GM19238 (cell line): Measurements from ENCODE around the gene XRRA1.
"Not testable (repeated sequence)": the region's sequence is repeated elsewhere in the genome, so short reads cannot be mapped to it uniquely, and the experiment has no call there.

Source experiments
- DNase-seq: peaks from one replicate; pipeline ENCODE4 v3.0.0; 2011; ENCODE audit warnings: low spot score; ENCODE audit not compliant: insufficient read length

Gene XRRA1, protein sequence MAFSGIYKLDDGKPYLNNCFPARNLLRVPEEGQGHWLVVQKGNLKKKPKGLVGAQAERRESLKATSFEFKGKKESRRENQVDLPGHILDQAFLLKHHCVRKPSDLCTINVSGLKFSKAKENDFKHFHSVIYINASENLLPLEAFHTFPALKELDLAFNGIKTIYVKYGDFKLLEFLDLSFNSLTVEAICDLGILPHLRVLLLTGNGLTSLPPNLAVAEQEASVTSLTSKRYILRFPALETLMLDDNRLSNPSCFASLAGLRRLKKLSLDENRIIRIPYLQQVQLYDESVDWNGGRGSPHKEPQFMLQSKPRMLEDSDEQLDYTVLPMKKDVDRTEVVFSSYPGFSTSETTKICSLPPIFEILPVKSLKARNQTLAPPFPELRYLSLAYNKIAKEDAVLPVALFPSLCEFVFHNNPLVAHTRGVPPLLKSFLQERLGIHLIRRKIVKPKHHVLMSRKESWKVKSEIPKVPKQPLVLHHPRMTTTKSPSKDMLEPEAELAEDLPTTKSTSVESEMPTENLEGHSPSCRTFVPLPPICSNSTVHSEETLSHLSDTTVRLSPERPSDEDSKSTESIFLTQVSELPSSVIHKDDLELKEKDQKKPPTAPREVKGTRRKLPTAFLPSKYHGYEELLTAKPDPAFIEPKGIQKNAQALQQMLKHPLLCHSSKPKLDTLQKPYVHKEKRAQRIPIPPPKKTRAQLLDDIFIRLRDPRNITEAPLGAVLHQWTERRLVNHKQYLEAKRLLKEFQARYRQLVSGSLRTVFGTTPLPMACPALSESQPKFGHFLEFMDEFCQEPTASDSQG

DNA sequence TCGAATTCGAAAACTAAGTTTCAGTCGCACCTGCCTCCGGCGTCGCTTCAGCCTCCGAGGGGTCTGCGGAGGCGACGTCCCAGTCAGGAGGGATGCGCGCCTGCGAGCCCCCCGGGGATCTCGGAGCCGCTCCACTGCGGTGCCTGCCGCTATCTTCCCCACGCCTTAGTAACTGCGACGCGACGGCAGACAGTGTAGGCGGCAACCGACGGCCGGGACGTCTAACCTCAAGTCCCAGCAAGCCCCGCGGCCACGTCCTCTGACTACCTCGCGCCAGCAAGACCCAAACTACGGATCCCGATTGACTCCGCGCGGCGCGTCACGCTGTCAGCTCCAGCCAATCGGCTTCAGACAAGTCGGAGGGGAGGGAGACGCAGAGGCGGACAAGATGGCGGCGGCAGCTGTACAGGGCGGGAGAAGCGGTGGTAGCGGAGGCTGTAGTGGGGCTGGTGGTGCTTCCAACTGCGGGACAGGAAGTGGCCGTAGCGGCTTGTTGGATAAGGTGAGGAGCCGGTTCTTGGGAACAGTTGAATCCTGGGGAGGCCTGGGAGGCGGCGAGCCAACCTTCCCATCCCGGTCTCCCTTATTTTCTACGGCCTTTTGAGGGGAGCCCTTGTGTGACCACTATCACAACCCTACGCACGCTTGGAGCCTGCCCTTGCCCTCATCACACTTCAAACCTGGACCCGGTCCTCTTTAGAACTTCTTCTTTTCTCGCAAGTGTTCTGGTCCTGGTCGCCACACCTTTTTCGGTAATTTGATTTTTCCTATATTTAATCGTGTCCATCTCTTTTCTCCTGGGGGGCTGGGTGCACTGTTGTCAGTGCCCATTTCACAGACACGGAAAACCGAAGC, at the start of gene XRRA1, which contains the start of gene SPCS2:
TSS of gene XRRA1 (minus strand) at position 194 of the 855 bp plus-strand sequence. CDS start 8,213 bp downstream, outside the sequence.
TSS of gene SPCS2 (plus strand) at position 369 of the 855 bp plus-strand sequence. CDS start at position 389, 20 bp downstream.
- DNase-seq = peak; percentile 90

DNA sequence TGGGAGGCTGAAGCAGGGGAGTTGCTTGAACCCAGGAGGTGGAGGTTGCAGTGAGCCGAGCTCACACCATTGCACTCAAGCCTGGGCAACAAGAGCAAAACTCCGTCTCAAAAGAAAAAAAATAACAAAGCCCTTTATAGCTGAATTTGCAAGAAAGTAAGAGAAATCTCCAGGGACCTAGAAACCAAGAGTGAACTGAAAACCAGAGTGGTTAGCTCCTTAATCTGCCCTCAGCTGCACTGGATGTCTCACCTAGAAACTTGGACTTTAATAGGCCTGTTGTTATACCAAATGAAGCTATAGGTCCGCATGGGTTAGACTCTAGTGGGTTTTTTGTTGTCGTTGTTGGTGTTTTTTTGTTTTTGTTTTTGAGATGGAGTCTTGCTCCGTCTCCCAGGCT, 44.0 kb upstream of the XRRA1 start:
- DNase-seq = peak; percentile 14

DNA sequence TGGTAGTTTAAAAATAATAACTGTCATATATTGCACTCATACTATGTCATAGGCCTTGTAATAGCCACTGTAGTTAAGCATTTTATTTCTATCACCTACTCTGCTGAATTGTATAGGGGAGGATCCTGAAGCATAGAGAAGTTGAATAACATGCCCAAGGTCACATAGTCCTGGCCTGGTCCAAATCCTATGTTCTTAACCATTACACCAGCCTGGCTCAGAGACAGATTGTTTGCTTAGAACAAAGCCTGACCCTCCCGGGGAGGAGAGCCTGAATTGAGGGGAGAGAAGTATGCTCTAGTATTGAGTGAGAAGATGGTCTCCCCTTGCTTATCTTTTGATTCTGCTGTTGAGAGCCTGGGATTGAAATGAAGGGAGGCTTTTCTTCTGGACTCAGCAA, 42.0 kb upstream of the XRRA1 start:
- no peak for DNase-seq

DNA sequence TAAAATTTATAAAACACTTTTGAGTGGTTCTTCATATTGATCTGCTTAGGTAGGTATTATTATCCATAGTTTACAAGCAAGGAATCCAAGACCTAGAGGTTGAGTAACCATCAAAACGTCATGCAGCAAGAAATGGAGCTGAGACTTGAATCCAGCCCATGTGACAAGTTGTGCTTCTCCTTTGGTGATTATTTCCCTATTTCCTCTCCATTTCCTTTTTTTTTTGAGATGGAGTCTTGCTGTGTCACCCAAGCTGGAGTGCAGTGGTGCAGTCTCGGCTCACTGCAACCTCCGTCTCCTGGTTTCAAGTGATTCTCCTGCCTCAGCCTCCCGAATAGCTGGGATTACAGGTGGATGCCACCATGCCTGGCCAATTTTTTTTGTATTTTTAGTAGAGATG, 41.3 kb upstream of the XRRA1 start:
- DNase-seq = not testable (repeated sequence)

DNA sequence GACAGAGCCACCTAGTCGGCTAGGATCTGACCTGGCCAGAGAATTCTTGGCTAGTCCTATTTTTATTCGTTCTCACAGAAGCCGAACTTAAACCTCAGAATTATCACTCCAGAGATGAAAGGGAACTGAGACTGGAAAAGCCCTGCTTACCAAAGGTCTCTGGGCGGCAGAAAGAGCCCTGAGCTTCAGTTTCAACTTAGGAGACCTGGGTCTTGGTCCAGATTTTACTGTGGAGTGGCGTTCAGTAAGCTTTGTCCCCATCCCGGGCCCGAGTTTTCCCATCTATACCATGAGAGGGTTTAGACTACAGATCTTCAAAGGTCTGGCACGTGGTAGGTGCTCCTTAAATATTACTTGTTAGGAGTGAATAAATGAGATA, 40.4 kb upstream of the XRRA1 start:
- DNase-seq = no peak

DNA sequence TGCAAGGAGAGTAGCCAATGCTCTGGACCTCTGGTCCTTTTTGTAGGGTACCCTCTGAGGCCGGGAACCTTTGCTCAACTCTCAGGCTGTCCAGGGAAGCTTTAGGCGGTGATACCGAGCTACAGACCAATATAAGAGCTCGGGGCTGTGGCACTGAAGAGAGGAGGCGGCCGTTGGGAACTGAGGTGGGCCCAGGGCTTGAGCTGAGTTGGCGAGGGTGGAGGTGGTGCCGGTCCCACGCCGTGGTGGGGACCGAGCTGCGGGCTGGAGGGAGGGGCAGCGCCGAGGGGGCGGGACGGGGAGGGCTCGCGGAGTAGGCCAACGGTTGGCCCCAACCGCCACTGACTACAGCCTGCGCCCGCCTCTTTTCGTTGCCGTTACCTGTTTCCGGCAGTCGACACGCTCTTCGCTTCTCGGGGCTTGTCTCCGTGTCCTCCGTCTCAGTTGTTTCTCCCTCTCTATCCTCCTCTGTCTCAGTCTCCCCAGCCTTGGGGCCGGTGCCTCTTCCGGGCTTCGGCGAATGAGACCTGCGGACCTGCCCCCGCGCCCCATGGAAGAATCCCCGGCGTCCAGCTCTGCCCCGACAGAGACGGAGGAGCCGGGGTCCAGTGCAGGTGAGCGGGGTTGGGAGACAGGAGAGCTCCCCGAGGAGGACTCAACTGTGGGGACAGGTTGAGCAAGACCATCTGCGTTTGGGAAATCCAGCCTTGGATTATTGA, 39.8 kb upstream of the XRRA1 start, which contains the start of gene NEU3:
TSS of gene NEU3 (plus strand) at position 393 of the 719 bp plus-strand sequence. CDS start at position 521, 128 bp downstream.
- DNase-seq = peak; percentile 85

DNA sequence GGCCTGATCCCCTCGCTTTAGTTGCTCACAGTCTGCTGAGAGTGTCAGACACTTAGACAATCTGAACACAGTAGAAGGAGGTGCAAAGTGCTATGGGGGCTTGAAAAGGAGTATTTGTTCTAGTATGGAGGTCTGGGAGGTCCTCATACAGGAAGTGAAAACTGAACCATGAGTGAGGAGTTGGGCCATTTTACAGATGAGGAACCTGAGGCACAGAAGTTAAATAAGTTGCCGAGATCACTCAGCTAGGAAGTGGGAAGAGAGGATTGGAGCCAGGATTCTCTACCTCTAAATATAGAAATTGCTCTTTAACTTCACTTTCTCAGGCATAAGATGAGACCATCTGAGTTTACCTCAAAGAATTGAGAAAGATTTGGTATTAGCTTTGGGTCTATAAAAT, 35.8 kb upstream of the XRRA1 start:
- no peak for DNase-seq

DNA sequence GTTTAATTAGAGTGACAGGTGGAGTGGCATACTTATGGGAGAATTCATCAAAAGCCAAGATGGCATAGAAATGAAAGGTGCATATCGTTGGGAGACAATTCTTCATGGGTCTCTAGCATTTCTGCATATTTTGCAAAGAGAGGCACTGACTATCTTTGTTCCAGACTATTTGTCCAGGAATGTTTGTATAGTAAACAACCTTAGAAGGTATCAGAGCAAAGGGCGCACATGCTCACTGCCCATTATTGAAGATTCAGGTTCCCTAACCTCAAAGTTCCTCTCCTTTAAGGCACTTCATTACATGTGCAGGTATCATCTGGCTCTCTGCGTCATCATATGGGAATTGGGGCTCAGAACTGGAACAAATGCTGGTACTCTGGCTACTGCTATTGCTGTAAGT, 35.2 kb upstream of the XRRA1 start:
- DNase-seq = no peak

DNA sequence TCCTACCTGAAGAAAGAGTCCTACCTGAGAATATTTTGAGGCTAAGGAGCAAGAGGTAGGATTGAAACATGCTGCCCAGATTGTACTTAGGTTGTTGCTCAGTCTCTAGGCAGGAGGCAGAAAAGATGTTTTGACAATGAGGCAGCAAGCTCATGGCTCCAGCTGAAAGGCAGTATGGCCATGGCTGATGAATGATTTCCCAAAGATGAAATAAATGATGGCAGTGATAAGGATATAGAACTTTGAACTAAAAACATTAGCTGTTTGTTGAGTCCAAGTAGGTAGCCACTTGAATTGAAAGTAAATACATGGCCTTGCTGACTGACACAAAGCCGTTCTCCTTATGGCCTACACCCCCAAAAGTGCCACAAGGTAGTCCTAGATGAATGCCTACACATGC, 33.0 kb upstream of the XRRA1 start:
- no peak for DNase-seq

DNA sequence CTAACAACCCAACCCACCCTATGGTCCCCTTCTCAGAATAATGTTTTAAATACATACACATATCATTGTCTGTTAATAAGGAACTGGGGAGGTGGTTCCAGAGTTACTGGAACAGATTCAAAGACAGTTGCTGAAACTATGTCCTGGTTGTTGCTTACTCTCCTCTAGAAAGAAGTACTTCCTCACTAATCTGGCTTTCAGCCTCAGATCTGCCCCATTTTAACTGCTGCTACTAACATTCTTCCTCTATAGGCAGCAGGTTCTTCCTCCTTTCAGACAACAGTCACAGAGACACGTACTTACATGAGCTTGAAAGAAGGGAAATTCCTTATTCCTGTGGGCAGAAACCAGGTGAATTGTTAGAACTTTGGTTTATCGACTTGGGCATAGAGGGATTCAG, 31.7 kb upstream of the XRRA1 start:
- no peak for DNase-seq

DNA sequence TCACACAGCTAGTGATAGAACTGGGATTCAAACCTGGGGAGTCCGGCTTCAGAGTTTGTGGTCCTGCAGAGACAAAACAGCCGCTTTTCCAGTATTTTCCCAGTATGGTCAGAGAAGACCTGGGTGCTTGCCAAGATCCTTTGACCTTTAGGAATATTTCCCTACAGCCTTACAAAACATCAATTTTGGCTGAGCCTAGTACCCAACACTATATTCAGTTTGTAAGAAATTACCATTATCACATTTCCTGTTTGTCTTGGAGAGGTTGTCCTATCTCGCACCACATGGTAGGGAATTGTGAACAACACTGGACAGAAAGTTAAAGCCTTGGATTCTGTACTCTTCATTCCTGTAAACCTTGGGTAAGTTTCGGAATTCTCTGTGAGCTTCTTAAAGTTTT, 29.1 kb upstream of the XRRA1 start:
- DNase-seq = no peak

DNA sequence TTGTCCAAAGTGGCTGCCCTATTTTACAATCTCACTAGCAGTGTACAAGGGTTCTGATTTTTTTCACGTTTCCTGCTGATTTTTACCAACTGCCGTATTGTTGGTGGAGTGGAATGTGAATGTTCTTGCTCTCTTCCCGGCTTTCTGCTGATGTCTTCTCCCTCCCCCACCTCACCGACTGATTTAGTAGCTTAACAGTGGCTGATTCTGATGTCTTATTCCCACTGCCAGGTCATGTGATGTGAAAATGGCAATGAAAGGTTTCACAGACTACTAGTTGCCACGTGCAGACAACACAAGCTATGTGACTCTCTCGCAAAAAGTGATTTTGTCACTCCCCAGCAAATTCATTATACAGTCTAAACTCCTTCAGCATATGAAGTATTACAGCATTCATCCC, 22.5 kb upstream of the XRRA1 start:
- DNase-seq = no peak

DNA sequence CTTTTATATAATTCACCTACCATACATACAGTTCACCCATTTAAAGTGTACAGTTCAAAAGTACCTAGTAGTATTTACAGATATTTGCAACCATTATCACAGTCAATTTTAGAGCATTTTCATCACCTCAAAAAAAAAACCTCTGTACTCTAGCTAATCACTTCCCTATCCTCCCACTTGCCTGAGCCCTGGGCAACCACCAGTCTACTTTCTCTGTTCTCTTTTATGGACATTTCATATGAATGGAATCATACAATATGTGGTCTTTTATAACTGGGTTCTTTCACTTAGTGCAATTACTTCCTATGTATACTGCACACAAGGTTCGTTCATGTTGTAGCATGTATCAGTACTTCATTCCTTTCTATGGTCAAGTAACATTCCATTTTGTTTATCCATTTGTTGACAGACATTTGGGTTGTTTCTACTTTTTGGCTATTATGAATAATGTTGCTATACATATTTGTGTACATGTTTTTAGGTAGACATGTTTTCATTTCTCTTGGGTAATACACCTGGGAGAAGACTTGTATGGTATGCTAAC, 22.0 kb upstream of the XRRA1 start:
- DNase-seq = no peak

DNA sequence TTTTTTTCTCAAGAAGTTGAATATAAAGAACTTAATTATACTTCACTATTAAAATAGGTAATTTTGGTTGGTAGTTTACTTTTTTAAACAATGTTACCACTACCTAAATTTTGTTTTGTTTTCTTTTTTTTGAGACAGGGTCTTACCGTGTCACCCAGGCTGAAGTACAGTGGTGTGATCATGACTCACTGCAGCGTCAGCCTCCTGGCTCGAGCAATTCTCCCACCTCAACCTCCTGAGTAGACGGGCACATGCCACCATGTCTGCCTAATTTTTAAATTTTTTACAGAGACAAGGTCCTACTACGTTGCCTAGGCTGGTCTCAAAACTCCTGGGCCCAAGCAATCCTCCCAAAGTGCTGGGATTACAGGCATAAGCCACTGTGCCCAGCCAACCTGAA, 17.8 kb upstream of the XRRA1 start:
- no peak for DNase-seq

DNA sequence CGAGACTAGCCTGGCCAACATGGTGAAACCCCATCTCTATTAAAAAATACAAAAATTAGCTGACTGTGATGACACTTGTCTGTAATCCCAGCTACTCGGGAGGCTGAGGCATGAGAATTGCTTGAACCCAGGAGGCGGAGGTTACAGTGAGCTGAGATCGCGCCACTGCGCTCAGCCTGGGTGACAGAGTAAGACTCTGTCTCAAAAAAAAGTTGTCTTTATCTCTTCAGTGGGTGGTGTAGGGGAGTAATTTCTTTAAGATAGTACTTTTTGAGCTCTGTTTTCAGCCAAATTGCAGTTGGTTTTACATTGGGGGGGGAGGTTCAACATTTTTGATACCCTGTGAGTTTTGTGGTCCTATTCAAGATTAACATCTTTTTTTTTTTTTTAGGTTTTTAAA, 11.2 kb upstream of the XRRA1 start:
- DNase-seq = not testable (repeated sequence)

DNA sequence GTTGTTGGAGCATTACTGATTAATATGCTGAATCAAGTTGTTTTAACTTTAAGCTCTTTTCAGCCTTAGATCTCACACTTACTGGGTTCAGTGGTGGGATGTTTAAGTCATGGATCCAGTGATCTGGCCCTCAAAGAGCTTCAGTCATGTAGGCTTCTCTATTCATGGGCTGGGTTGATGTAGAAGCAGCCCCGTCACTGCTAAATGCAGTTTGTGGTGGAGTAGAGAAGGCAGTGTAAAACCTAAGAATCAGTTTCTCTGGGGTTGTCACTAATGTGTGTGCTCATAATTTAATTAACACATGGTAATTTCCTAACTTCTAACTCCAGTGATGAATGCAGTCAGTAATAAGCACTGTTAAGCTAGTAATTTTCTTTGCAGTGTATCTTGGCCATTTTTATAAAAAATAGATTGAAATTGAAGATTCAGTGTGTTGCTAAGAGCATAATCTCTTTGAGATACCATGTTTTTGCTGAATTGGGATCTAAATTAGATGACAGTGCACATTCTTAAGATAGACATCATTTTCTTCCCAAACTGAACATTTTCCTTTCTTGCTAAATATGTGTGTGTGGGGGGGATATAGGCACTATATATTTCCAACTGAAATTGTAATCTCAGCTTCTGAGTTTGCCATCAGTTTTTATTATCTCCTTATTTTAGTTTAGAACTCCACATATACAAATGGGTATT, 9.2 kb upstream of the XRRA1 start:
- no peak for DNase-seq

DNA sequence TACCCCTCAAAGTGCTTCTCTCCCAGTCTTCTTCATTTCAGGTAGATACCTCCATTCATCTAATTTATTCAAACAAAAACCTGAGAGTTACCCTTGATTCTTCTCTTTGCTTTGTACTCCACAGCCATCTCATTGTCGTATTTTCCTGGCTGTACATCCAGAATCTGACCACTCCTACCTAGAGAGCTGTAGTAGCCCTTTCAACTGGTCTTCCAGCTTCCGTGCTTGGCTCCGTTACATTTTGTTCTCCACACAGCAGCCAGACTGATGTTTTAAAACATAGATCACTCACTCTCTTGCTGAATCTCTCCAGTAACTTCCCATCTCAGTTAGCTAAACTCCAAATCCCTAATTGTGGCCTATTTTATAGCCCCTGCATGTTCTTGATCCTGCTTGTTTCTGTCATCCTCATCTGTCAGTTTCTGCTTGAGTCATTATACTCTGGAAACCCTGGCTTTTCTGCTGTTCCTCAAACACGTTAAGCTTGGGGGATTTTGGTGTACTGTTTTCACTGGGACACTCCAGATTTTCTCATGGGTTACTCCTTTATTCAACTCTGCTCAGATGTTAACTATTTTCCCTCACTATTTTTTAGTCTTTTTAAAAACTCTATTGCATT, 7.6 kb upstream of the XRRA1 start:
- DNase-seq = no peak

DNA sequence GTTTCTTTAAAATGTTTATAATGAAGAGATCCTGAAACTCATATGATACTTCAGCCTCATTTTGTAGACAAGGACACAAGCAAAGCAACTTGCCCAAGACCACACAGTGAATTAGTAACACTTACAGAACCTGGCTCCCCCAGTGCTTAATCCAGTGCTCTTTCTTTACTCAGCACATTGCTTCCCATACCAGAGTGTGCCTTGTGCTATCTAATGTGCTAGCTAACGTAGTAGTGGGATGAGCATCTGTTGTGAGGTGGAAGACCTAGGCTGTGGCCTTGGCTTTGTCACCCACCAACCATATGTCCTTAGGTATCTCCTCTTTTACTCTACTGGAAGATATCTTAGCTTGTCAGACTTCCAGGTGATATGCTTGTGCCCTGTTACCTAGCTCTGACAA, 5.3 kb upstream of the XRRA1 start:
- DNase-seq = no peak

DNA sequence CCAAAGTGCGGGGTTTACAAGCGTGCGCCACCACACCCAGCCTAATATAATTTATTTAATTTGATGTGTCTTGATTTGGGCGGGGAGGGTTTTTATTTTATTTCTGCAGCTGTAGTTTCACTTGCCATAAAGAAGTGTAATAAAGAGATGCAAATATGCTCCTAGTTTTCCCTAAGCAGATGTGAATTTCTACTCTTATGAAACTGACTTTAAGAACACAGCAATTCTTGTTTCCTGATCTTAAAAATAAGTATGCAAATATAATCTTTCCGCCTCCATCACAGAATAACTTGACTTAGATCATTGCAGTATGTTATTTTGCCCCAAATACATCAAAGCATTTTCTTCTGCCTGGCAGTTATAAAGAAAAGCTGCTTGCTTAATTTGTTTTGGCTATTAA, 4.6 kb upstream of the XRRA1 start:
- no peak for DNase-seq

DNA sequence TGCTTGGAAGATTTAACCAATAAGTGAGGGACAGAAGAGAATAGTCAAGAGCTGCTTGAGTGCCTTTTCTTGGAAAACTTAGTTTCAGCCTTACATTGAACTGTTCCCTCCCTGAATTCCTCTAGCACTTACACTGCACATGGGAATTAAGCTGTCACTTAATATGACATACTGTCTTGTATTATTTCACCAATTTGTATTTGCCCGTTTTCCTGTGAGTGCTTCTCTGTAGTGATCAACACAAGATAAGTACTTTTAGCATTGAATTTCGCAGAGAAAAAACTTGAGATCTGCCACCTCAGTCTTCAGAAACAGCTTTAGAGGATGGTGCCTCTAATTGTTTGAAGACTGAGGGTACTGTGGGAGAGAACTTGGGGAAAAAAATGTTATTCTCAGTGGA, 3.9 kb upstream of the XRRA1 start:
- no peak for DNase-seq
